Ishikawa (cell line): Measurements from ENCODE around the gene AP3B1.

ENCODE experiments used
- CEBPB ChIP-seq: IDR thresholded peaks from 2 replicates; pipeline ENCODE4 v1.6.1; 2012
- CREB1 ChIP-seq: IDR thresholded peaks from 2 replicates; pipeline ENCODE4 v1.6.1; 2012; ENCODE audit warnings: low read depth
- EGR1 ChIP-seq: IDR thresholded peaks from 2 replicates; pipeline ENCODE4 v1.6.1; 2012
- EP300 ChIP-seq: IDR thresholded peaks from 2 replicates; pipeline ENCODE4 v1.6.1; 2012; ENCODE audit warnings: borderline replicate concordance
- FOXM1 ChIP-seq: IDR thresholded peaks from 2 replicates; pipeline ENCODE4 v1.6.1; 2012; ENCODE audit warnings: low read depth, borderline replicate concordance
- RAD21 ChIP-seq: IDR thresholded peaks from 2 replicates; pipeline ENCODE4 v1.6.1; 2012; ENCODE audit warnings: low read depth
- REST ChIP-seq: IDR thresholded peaks from 2 replicates; pipeline ENCODE4 v1.6.1; 2012; ENCODE audit warnings: low read depth, mild to moderate bottlenecking
- TAF1 ChIP-seq: IDR thresholded peaks from 2 replicates; pipeline ENCODE4 v1.6.1; 2012; ENCODE audit warnings: low read depth, mild to moderate bottlenecking
- TEAD4 ChIP-seq: IDR thresholded peaks from 2 replicates; pipeline ENCODE4 v1.6.1; 2012
- USF1 ChIP-seq: IDR thresholded peaks from 2 replicates; pipeline ENCODE4 v1.6.1; 2012
- YY1 ChIP-seq: IDR thresholded peaks from 2 replicates; pipeline ENCODE4 v1.6.1; 2012; ENCODE audit warnings: low read depth
- TF ChIP-seq, protein P1 (sequence below): IDR thresholded peaks from 2 replicates; pipeline ENCODE4 v1.6.1; 2012

GRCh38 chr5:78016863-78017529 lies 277.5 kb downstream of the AP3B1 start:
- TF ChIP-seq FOXM1: no peak
- TF ChIP-seq CEBPB: no peak
- no peak for TF ChIP-seq TAF1
- TF ChIP-seq REST: no peak
- TF ChIP-seq TEAD4: no peak
- TF ChIP-seq, protein P1, sequence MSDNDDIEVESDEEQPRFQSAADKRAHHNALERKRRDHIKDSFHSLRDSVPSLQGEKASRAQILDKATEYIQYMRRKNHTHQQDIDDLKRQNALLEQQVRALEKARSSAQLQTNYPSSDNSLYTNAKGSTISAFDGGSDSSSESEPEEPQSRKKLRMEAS: no peak
- no peak for TF ChIP-seq RAD21
- no peak for TF ChIP-seq EP300
- TF ChIP-seq USF1: no peak
- TF ChIP-seq CREB1: no peak
- no peak for TF ChIP-seq EGR1
- no peak for TF ChIP-seq YY1
